H9 (cell line): ENCODE measurements around the gene EXOC5. TPM values are rescaled to one million over a fixed set of nuclear protein-coding genes. Genes with fewer than 3 reads are reported as not detected.

Experiments
- DNase-seq: peaks from one replicate; pipeline ENCODE4 v3.0.0-alpha.2; 2017
- H2AFZ ChIP-seq: one replicate; pipeline ENCODE4 v1.6.1; 2013; ENCODE audit warnings: mild to moderate bottlenecking, low read length, control low read depth, moderate library complexity
- H2AK5ac ChIP-seq: 2 replicates; pipeline ENCODE4 v1.6.1; 2013; ENCODE audit warnings: low read length, control low read depth, mixed read lengths; ENCODE audit not compliant: insufficient read length
- H2BK120ac ChIP-seq: one replicate; pipeline ENCODE4 v1.6.1; 2013; ENCODE audit warnings: low read depth, mild to moderate bottlenecking, low read length, control low read depth, inconsistent platforms; ENCODE audit not compliant: poor library complexity, severe bottlenecking
- H2BK12ac ChIP-seq: 2 replicates; pipeline ENCODE4 v1.6.1; 2013; ENCODE audit warnings: low read length, control low read depth, mixed read lengths, low read depth; ENCODE audit not compliant: insufficient read length
- H2BK15ac ChIP-seq: 2 replicates; pipeline ENCODE4 v1.6.1; 2013; ENCODE audit warnings: low read depth, low read length, control low read depth
- H2BK20ac ChIP-seq: one replicate; pipeline ENCODE4 v1.6.1; 2013; ENCODE audit warnings: low read depth, mild to moderate bottlenecking, low read length, control low read depth, inconsistent platforms; ENCODE audit not compliant: poor library complexity, severe bottlenecking
- H2BK5ac ChIP-seq: 2 replicates; pipeline ENCODE4 v1.6.1; 2013; ENCODE audit warnings: low read length, control low read depth, mixed read lengths; ENCODE audit not compliant: insufficient read length
- H3K14ac ChIP-seq: 2 replicates; pipeline ENCODE4 v1.6.1; 2013; ENCODE audit warnings: low read length, control low read depth; ENCODE audit not compliant: insufficient read depth
- H3K18ac ChIP-seq: 2 replicates; pipeline ENCODE4 v1.6.1; 2013; ENCODE audit warnings: low read depth, mild to moderate bottlenecking, mixed read lengths, low read length, control low read depth; ENCODE audit not compliant: insufficient read length
- H3K23ac ChIP-seq: 2 replicates; pipeline ENCODE4 v1.6.1; 2013; ENCODE audit warnings: low read length, control low read depth, mixed read lengths, low read depth; ENCODE audit not compliant: insufficient read length
- H3K23me2 ChIP-seq: 2 replicates; pipeline ENCODE4 v1.6.1; 2013; ENCODE audit warnings: low read depth, mild to moderate bottlenecking, mixed read lengths, low read length, control low read depth; ENCODE audit not compliant: insufficient read length, poor library complexity, severe bottlenecking
- H3K27ac ChIP-seq: 2 replicates; pipeline ENCODE4 v1.5.1; 2013; ENCODE audit warnings: low read length, control low read depth, mixed read lengths, low read depth; ENCODE audit not compliant: insufficient read length
- H3K27me3 ChIP-seq: 2 replicates; pipeline ENCODE4 v1.6.1; 2013; ENCODE audit warnings: low read length, control low read depth, inconsistent platforms; ENCODE audit not compliant: insufficient read depth
- H3K4ac ChIP-seq: 2 replicates; pipeline ENCODE4 v1.6.1; 2013; ENCODE audit warnings: low read depth, mild to moderate bottlenecking, control low read depth, inconsistent platforms, low read length, moderate library complexity
- H3K4me1 ChIP-seq: 2 replicates; pipeline ENCODE4 v1.6.1; 2013; ENCODE audit warnings: low read length, control low read depth, inconsistent platforms; ENCODE audit not compliant: insufficient read depth
- H3K4me2 ChIP-seq: 2 replicates; pipeline ENCODE4 v1.6.1; 2013; ENCODE audit warnings: low read length, control low read depth, mixed read lengths; ENCODE audit not compliant: insufficient read length, insufficient read depth
- H3K56ac ChIP-seq: 2 replicates; pipeline ENCODE4 v1.6.1; 2013; ENCODE audit warnings: low read depth, mild to moderate bottlenecking, mixed read lengths, low read length, control low read depth; ENCODE audit not compliant: insufficient read length
- H3K79me1 ChIP-seq: 2 replicates; pipeline ENCODE4 v1.6.1; 2013; ENCODE audit warnings: low read depth, mild to moderate bottlenecking, moderate library complexity, low read length, control low read depth, inconsistent platforms; ENCODE audit not compliant: insufficient read depth, poor library complexity, severe bottlenecking
- H3K79me2 ChIP-seq: 2 replicates; pipeline ENCODE4 v1.6.1; 2013; ENCODE audit warnings: low read length, control low read depth, inconsistent platforms; ENCODE audit not compliant: insufficient read depth
- H3K9ac ChIP-seq: 2 replicates; pipeline ENCODE4 v1.6.1; 2013; ENCODE audit warnings: low read length, control low read depth, mixed read lengths; ENCODE audit not compliant: insufficient read length; ENCODE audit errors: extremely low read depth
- H3K9me3 ChIP-seq: one replicate; pipeline ENCODE4 v1.6.1; 2013; ENCODE audit warnings: low read depth, low read length, inconsistent platforms; ENCODE audit not compliant: control insufficient read depth
- H3T11ph ChIP-seq: one replicate; pipeline ENCODE4 v1.6.1; 2013; ENCODE audit warnings: mild to moderate bottlenecking, low read length, control low read depth, inconsistent platforms
- H4K20me1 ChIP-seq: one replicate; pipeline ENCODE4 v1.6.1; 2013; ENCODE audit not compliant: control insufficient read depth, insufficient read length, insufficient read depth
- H4K5ac ChIP-seq: 2 replicates; pipeline ENCODE4 v1.6.1; 2013; ENCODE audit warnings: low read depth, mild to moderate bottlenecking, mixed read lengths, low read length, control low read depth; ENCODE audit not compliant: insufficient read length
- H4K8ac ChIP-seq: replicated peaks from 2 replicates; pipeline ENCODE4 v1.6.1; 2013; ENCODE audit warnings: low read length, control low read depth, mixed read lengths, low read depth; ENCODE audit not compliant: insufficient read length
- H4K91ac ChIP-seq: 2 replicates; pipeline ENCODE4 v1.6.1; 2013; ENCODE audit warnings: low read depth, mild to moderate bottlenecking, moderate library complexity, mixed read lengths, low read length, control low read depth; ENCODE audit not compliant: insufficient read length
- H3K27ac Mint-ChIP-seq, 3 experiments: 2 replicates in 2 of 3; 3 replicates in 1 of 3; pipeline ENCODE4 v1.8.0; 2020 to 2021; ENCODE audit warnings: mixed read lengths in 3 of 3, mild to moderate bottlenecking in 1 of 3, moderate library complexity in 1 of 3
- H3K27me3 Mint-ChIP-seq: 2 replicates; pipeline ENCODE4 v1.8.0; 2021; ENCODE audit warnings: low read depth, mild to moderate bottlenecking, moderate library complexity, mixed read lengths
- H3K36me3 Mint-ChIP-seq, 3 experiments: 2 replicates in 2 of 3; 3 replicates in 1 of 3; pipeline ENCODE4 v1.8.0; 2020 to 2021; ENCODE audit warnings: low read depth in 3 of 3, mixed read lengths in 3 of 3; ENCODE audit not compliant: insufficient read depth in 1 of 3
- H3K4me1 Mint-ChIP-seq, 2 experiments: 2 replicates each; pipeline ENCODE4 v1.8.0; 2020; ENCODE audit warnings: mixed read lengths in 2 of 2
- H3K4me3 Mint-ChIP-seq, 2 experiments: 2 replicates in 1 of 2; 3 replicates in 1 of 2; pipeline ENCODE4 v1.8.0; 2020 to 2021; ENCODE audit warnings: mild to moderate bottlenecking in 2 of 2, mixed read lengths in 2 of 2, moderate library complexity in 1 of 2
- H3K9me3 Mint-ChIP-seq, 2 experiments: 2 replicates in 1 of 2; 3 replicates in 1 of 2; pipeline ENCODE4 v1.8.0; 2020; ENCODE audit warnings: mild to moderate bottlenecking in 2 of 2, mixed read lengths in 2 of 2, moderate library complexity in 1 of 2
- total RNA-seq: library from RNA; stranded (reverse); gene quantifications from 2 replicates; pipeline ENCODE4 v1.2.1, GENCODE V29; 2021
- TF ChIP-seq, protein P1 (sequence below): fragments of 200-600 bp; sonication (generic); conservative IDR thresholded peaks from 3 replicates; pipeline ENCODE4 v1.8.0; 2021; ENCODE audit warnings: antibody characterized with exemption, mild to moderate bottlenecking

Gene EXOC5
- total RNA-seq, 1 experiment from 2014 or later, result 92.9 TPM

DNA sequence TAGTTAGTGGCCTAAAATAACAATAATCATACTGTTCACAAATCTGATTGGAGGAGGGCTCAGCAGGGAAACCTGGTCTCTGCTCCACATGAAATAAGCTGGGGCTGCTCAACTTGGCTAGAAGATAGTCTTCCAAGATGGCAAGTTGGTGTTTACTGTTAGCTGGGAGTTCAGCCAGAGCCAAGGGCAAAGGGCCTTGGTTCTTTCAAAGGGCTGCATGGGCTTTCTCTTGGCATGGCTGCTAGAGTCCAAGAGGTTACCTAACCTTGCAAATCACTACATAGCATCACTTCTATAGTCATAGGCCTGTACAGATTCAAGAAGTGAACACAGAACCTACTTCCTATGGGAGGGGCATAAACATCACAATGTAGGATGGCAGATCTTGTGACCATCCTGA lies 7.1 kb downstream of the EXOC5 start:
- Histone ChIP-seq H3K9ac (no peak overlapping the region), H4K5ac (no peak overlapping the region), H3K23me2 (no peaks in the 10 kb centered on the region), H3K4me2 (no peak overlapping the region), H4K20me1 (no peaks in the 10 kb centered on the region), H3K18ac (no peak overlapping the region), H3K4ac (no peak overlapping the region), H3K23ac (no peak overlapping the region), H3K4me1 (no peaks in the 10 kb centered on the region; the same call in 1 of the 2 replicates), H3K14ac (no peak overlapping the region), H3K9me3 (no peaks in the 10 kb centered on the region), H4K91ac (no peak overlapping the region), H2BK20ac (no peak overlapping the region), H3K27me3 (no peaks in the 10 kb centered on the region), H3T11ph (no peak overlapping the region), H2AK5ac (no peak overlapping the region), H2BK15ac (no peak overlapping the region), H2BK5ac (no peak overlapping the region), H3K79me1 (peaks cover 10% of the 10 kb centered on the region), H2BK120ac (no peak overlapping the region), H2BK12ac (no peak overlapping the region), H3K79me2 (peaks cover 16% of the 10 kb centered on the region; the same call in 1 of the 2 replicates), H4K8ac (no peak overlapping the region), H3K56ac (no peak overlapping the region), H3K27ac (no peak overlapping the region), H2AFZ (no peak overlapping the region)
- DNase-seq, result no peak
- H3K4me3 Mint-ChIP-seq, result no peak overlapping the region
- H3K9me3 Mint-ChIP-seq, result 0 out of 5 replicates have a peak, but pooled peaks cover 0 to 2% of the 10 kb centered on the region in 2 experiments
- peaks cover 3 to 20% (median 11%) of the 10 kb centered on the region in 3 experiments; a peak in 6 of 7 replicates for H3K36me3 Mint-ChIP-seq
- no peaks in the 10 kb centered on the region for H3K27me3 Mint-ChIP-seq
- no peak overlapping the region for H3K27ac Mint-ChIP-seq
- TF ChIP-seq, protein P1, sequence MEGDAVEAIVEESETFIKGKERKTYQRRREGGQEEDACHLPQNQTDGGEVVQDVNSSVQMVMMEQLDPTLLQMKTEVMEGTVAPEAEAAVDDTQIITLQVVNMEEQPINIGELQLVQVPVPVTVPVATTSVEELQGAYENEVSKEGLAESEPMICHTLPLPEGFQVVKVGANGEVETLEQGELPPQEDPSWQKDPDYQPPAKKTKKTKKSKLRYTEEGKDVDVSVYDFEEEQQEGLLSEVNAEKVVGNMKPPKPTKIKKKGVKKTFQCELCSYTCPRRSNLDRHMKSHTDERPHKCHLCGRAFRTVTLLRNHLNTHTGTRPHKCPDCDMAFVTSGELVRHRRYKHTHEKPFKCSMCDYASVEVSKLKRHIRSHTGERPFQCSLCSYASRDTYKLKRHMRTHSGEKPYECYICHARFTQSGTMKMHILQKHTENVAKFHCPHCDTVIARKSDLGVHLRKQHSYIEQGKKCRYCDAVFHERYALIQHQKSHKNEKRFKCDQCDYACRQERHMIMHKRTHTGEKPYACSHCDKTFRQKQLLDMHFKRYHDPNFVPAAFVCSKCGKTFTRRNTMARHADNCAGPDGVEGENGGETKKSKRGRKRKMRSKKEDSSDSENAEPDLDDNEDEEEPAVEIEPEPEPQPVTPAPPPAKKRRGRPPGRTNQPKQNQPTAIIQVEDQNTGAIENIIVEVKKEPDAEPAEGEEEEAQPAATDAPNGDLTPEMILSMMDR, result no peak
- peaks cover 26 to 34% of the 10 kb centered on the region in 2 experiments for H3K4me1 Mint-ChIP-seq
